DND-41 (cell line): ENCODE measurements around the gene ARPP19.

Source experiments
- ATAC-seq: fragments of 200-7000 bp; cut with Tn5 transposase; 3 replicates; pipeline ENCODE4 v1.9.1; 2021; ENCODE audit warnings: low read depth; ENCODE audit not compliant: insufficient read depth
- DNase-seq: peaks from one replicate; pipeline ENCODE4 v3.0.0-alpha.2; 2020
- H2AFZ ChIP-seq: 2 replicates; pipeline ENCODE4 v1.6.0; 2012; ENCODE audit warnings: low read depth, low read length
- H3K27ac ChIP-seq: 2 replicates; pipeline ENCODE4 v1.5.1; 2012; ENCODE audit warnings: low read length, inconsistent platforms
- H3K27me3 ChIP-seq: fragments of 200-600 bp; sonication (generic); 2 replicates; pipeline ENCODE4 v1.6.0; 2012; ENCODE audit warnings: low read length, mild to moderate bottlenecking, inconsistent platforms; ENCODE audit not compliant: insufficient read depth, poor library complexity
- H3K36me3 ChIP-seq: 2 replicates; pipeline ENCODE4 v1.5.1; 2012; ENCODE audit warnings: low read length, inconsistent platforms; ENCODE audit not compliant: insufficient read depth
- H3K4me1 ChIP-seq: 2 replicates; pipeline ENCODE4 v1.5.1; 2012; ENCODE audit warnings: mild to moderate bottlenecking, low read length; ENCODE audit not compliant: insufficient read depth
- H3K4me2 ChIP-seq: 2 replicates; pipeline ENCODE4 v1.6.0; 2012; ENCODE audit warnings: mild to moderate bottlenecking, moderate library complexity, low read length, inconsistent platforms; ENCODE audit not compliant: insufficient read depth
- H3K4me3 ChIP-seq, 2 experiments: fragments of 200-600 bp in 1 of 2; shearing (Covaris generic) in 1 of 2; 2 replicates each; pipeline ENCODE4 v1.5.1; 2012 to 2016; ENCODE audit warnings: inconsistent platforms in 2 of 2, low read length in 2 of 2, mild to moderate bottlenecking in 2 of 2, low read depth in 1 of 2, moderate library complexity in 1 of 2
- H3K79me2 ChIP-seq: 2 replicates; pipeline ENCODE4 v1.6.0; 2012; ENCODE audit warnings: low read length, inconsistent platforms; ENCODE audit not compliant: insufficient read depth
- H3K9ac ChIP-seq: 2 replicates; pipeline ENCODE4 v1.6.0; 2012; ENCODE audit warnings: low read depth, mild to moderate bottlenecking, inconsistent platforms, low read length, moderate library complexity
- H3K9me3 ChIP-seq: 2 replicates; pipeline ENCODE4 v1.5.1; 2012; ENCODE audit warnings: low read length, moderate library complexity, mild to moderate bottlenecking, inconsistent platforms; ENCODE audit not compliant: insufficient read depth, severe bottlenecking
- H4K20me1 ChIP-seq: 2 replicates; pipeline ENCODE4 v1.6.0; 2012; ENCODE audit warnings: low read length; ENCODE audit not compliant: insufficient read depth
- EZH2 ChIP-seq: IDR thresholded peaks from 3 replicates; pipeline ENCODE4 v1.6.1; 2012; ENCODE audit warnings: borderline replicate concordance, low read depth, mild to moderate bottlenecking, moderate library complexity, low read length, inconsistent platforms; ENCODE audit not compliant: severe bottlenecking
- TF ChIP-seq, protein P1 (sequence below): IDR thresholded peaks from 2 replicates; pipeline ENCODE4 v1.5.1; 2012; ENCODE audit warnings: borderline replicate concordance, low read length, moderate library complexity, mild to moderate bottlenecking; ENCODE audit not compliant: poor library complexity, severe bottlenecking; ENCODE audit errors: extremely low read depth

The ARPP19 gene

DNA sequence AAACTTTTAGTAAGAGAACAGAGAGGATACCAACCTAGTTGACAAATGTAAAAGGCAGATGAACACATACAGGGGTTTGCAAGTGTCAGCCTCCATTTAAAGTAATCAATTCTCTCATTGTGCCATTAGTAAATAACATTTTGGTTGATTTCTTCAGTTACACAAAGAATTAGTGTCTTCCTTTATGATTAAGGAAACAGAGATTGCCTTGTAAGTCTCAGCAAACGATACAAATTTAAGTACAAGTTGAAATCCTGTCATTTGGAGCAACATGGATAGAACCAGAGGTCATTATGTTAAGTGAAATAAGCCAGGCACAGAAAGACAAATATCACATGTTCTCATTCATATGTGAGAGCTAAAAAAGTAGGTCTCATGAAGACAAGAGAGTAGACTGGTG is 66.2 kb downstream of the ARPP19 start:
- no peak for ATAC-seq
- H3K4me3 ChIP-seq: no peak overlapping the region
- H3K27ac ChIP-seq: no peak overlapping the region
- H3K9me3 ChIP-seq: no peaks in the 10 kb centered on the region
- no peak for TF ChIP-seq EZH2
- TF ChIP-seq, protein P1, sequence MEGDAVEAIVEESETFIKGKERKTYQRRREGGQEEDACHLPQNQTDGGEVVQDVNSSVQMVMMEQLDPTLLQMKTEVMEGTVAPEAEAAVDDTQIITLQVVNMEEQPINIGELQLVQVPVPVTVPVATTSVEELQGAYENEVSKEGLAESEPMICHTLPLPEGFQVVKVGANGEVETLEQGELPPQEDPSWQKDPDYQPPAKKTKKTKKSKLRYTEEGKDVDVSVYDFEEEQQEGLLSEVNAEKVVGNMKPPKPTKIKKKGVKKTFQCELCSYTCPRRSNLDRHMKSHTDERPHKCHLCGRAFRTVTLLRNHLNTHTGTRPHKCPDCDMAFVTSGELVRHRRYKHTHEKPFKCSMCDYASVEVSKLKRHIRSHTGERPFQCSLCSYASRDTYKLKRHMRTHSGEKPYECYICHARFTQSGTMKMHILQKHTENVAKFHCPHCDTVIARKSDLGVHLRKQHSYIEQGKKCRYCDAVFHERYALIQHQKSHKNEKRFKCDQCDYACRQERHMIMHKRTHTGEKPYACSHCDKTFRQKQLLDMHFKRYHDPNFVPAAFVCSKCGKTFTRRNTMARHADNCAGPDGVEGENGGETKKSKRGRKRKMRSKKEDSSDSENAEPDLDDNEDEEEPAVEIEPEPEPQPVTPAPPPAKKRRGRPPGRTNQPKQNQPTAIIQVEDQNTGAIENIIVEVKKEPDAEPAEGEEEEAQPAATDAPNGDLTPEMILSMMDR: no peak
- no peak overlapping the region for H2AFZ ChIP-seq
- no peak overlapping the region for H3K9ac ChIP-seq
- peaks cover 11% of the 10 kb centered on the region; the same call in 1 of the 2 replicates for H3K79me2 ChIP-seq
- peaks cover 2% of the 10 kb centered on the region; the same call in 1 of the 2 replicates for H4K20me1 ChIP-seq
- no peaks in the 10 kb centered on the region for H3K27me3 ChIP-seq
- DNase-seq: no peak
- H3K4me2 ChIP-seq: no peak overlapping the region
- no peaks in the 10 kb centered on the region for H3K36me3 ChIP-seq
- H3K4me1 ChIP-seq: no peaks in the 10 kb centered on the region

DNA sequence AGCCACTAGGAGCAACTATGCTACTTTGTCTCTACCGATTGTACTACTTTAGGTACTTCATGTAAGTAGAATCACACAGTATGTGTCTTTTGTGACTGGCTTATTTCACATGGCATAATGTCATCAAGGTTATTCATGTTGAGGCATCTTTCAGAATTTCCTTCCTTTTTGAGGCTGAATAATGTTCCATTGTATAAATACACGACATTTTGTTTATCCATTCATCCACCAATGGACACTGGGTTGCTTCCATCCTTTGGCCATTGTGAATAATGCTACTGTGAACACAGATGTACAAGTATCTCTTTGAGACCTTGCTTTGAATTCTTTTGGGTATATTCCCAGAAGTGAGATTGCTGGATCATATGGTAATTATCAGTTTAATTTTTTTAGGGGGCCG is 69.3 kb downstream of the ARPP19 start:
- Histone ChIP-seq H3K27ac (no peak overlapping the region), H3K4me1 (no peaks in the 10 kb centered on the region), H4K20me1 (no peaks in the 10 kb centered on the region), H3K4me3 (no peak overlapping the region), H3K27me3 (no peaks in the 10 kb centered on the region), H2AFZ (no peak overlapping the region), H3K9ac (no peak overlapping the region), H3K4me2 (no peak overlapping the region), H3K36me3 (no peaks in the 10 kb centered on the region), H3K9me3 (no peaks in the 10 kb centered on the region), H3K79me2 (peaks cover 12% of the 10 kb centered on the region)
- DNase-seq: no peak
- TF ChIP-seq, protein P1: no peak
- no peak for TF ChIP-seq EZH2
- no peak for ATAC-seq

DNA sequence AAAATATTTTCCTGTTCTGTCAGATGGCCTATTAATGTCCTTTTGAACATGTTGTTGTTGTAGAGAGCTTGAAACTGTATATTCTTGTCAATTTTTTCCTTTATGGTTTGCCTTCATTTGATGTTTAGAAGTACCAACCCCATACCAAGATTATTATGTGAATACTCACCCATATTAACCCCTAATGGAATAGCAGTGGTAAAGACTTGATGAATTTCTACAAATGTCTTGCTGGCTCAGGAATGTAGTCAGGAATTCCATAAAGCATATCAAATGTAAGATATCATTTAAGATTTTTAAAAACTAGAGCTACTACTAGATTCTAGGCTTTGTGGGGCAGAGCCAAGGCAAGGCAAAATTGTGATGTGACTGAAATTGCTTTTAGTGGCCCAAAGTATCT is 70.1 kb downstream of the ARPP19 start:
- Histone ChIP-seq H3K27me3 (no peaks in the 10 kb centered on the region), H3K4me3 (no peak overlapping the region), H3K79me2 (peaks cover 9% of the 10 kb centered on the region), H3K4me2 (no peak overlapping the region), H3K36me3 (no peaks in the 10 kb centered on the region), H3K9me3 (no peaks in the 10 kb centered on the region), H2AFZ (no peak overlapping the region), H3K9ac (no peak overlapping the region), H3K4me1 (no peaks in the 10 kb centered on the region), H4K20me1 (no peaks in the 10 kb centered on the region), H3K27ac (no peak overlapping the region)
- DNase-seq: no peak
- no peak for ATAC-seq
- TF ChIP-seq EZH2: no peak
- TF ChIP-seq, protein P1: no peak
